Heart right ventricle (tissue), 16 donors: ENCODE results near the gene ZNF276. TPM values are rescaled to one million over a fixed set of nuclear protein-coding genes. Genes with fewer than 3 reads are reported as not detected.
"Not testable (repeated sequence)": the region's sequence is repeated elsewhere in the genome, so short reads cannot be mapped to it uniquely, and the experiment has no call there.

Source experiments
- ATAC-seq, 8 donors: fragments of 200-7000 bp; cut with Tn5 transposase; one replicate each; pipeline ENCODE4 v1.9.1; 2020; ENCODE audit warnings: mild to moderate bottlenecking in 8 of 8, moderate library complexity in 8 of 8, moderate number of reproducible peaks in 1 of 8
- DNase-seq, 2 donors: peaks; one replicate each; pipeline ENCODE4 v3.0.0-alpha.2; 2020
- H3K27ac ChIP-seq, 10 donors: fragments of 200-600 bp; sonication (generic) in 2 of 10; one replicate each; pipeline versions ENCODE4 v1.5.0 to v1.8.0; 2020 to 2022; ENCODE audit warnings: mild to moderate bottlenecking in 3 of 10
- H3K27me3 ChIP-seq, 7 donors: fragments of 200-600 bp; one replicate each; pipeline ENCODE4 v1.8.0; 2021 to 2022; ENCODE audit warnings: mild to moderate bottlenecking in 2 of 7
- H3K36me3 ChIP-seq, 9 donors: fragments of 200-600 bp; sonication (generic) in 1 of 9; one replicate each; pipeline versions ENCODE4 v1.5.0 to v1.8.0; 2020 to 2022; ENCODE audit warnings: mild to moderate bottlenecking in 2 of 9
- H3K4me1 ChIP-seq, 9 donors: fragments of 200-600 bp; sonication (generic) in 1 of 9; one replicate each; pipeline versions ENCODE4 v1.5.0 to v1.8.0; 2020 to 2022; ENCODE audit warnings: mild to moderate bottlenecking in 4 of 9
- H3K4me3 ChIP-seq, 10 donors: fragments of 200-600 bp; sonication (generic) in 2 of 10; one replicate each; pipeline versions ENCODE4 v1.5.0 to v1.8.0; 2020 to 2022; ENCODE audit warnings: mild to moderate bottlenecking in 7 of 10, moderate library complexity in 2 of 10
- H3K9me3 ChIP-seq, 11 donors: fragments of 200-600 bp in 10 of 11; sonication (generic) in 2 of 11; one replicate each; pipeline versions ENCODE4 v1.5.0 to v1.8.0; 2013 to 2022; ENCODE audit warnings: mild to moderate bottlenecking in 2 of 11, control low read depth in 1 of 11, moderate library complexity in 1 of 11
- CTCF ChIP-seq, 9 donors: fragments of 200-600 bp; sonication (generic) in 2 of 9; IDR thresholded peaks; one replicate each; pipeline versions ENCODE4 v1.5.0 to v1.8.0; 2021 to 2022; ENCODE audit warnings: antibody characterized with exemption in 9 of 9, mild to moderate bottlenecking in 5 of 9, moderate library complexity in 1 of 9
- WGBS, 2 donors: extraction: QIAGEN DNeasy Blood & Tissue Kit; methylation state at CpG; one replicate each; pipeline ENCODE4 v1.1.7; 2013; ENCODE audit warnings: inconsistent platforms in 1 of 2; 5-methylcytosine and 5-hydroxymethylcytosine counted together
- intact Hi-C, 10 donors: fragments of 100-400 bp; cut with DNase I; formaldehyde crosslinking; loops; one replicate each; pipeline versions ENCODE4 v1.11.1 to v1.14.2; 2022
- polyA plus RNA-seq, 2 donors: library from polyadenylated mRNA; stranded (reverse); fragments of 200-250 nt; gene quantifications; one replicate each; pipeline ENCODE4 v1.2.3, GENCODE V29; 2013
- total RNA-seq, 10 donors: library from RNA; stranded (reverse); fragmentation: NEBNext Ultra II Directional in 3 of 10; extraction: Animal tissue kit (Norgen Biotek cat#: 25700) in 3 of 10; gene quantifications; one replicate each; pipeline versions ENCODE4 v1.2.1 to v1.2.4, GENCODE V29; 2021 to 2023
- donor health status: Arrhythmogenic right ventricular cardiomyopathy.
- donor health status: ischemic (EF 13 %, LVEDD 7.1; RV severe dilation, severe dysfunction).
- donor health status: healthy with polysubstance abuse.
- donor health status: DM: no; HTN: yes; CAD: no.
- donor health status: DM: no; HTN: no; CAD: no.
- donor health status: ischemic (EF 25% LVEDD 6.9; RV normal size, moderate dysfunction).
- donor health status: ischemic (EF 25% LVEDD 5.7; RV mildly dilated, moderate dysfunction).
- donor health status: healthy.
- donor health status: DM: yes; HTN: yes; CAD: no.
- donor health status: Ischemic cardiomyopathy.
- donor health status: ischemic (EF 35%, LVEDD 5.7; RV mildly dilated, moderate dysfunction).
- donor health status: nonischemic (EF 11% LVEDD 7.7; RV severe dilation, severe dysfunction).
- donor health status: DM: yes; HTN: yes; CAD: no.
- donor health status: PGD.
- donor health status: ischemic (EF 29% LVEDD 5.4; RV normal size, mild dysfunction).
- donor health status: nonischemic (EF 23%, LVEDD 6.1; RV moderate dilation, normal function).

Gene ZNF276
- total and polyA plus RNA-seq, 12 donors: 8.2 to 29.3 (median 12.8) TPM

GRCh38 chr16:89697616-89698331 is 23.6 kb upstream of the ZNF276 start:
- 89% methylated on average over 32 of the region's 32 CpGs for WGBS, 2 donors
- intact Hi-C loops: no loop called here

GRCh38 chr16:89698717-89699116 is 22.6 kb upstream of the ZNF276 start:
- H3K27ac ChIP-seq, ATAC-seq, DNase-seq, H3K27me3 ChIP-seq, H3K9me3 ChIP-seq, H3K4me3 ChIP-seq, intact Hi-C loops: not testable (repeated sequence)
- Histone ChIP-seq H3K36me3 (peaks cover 0 to 44% (median 0%) of the 10 kb centered on the region in 9 donors), H3K4me1 (peaks cover 10 to 34% (median 26%) of the 10 kb centered on the region in 9 donors)
- WGBS, 2 donors: 98% methylated on average over 14 of the region's 14 CpGs

More at GRCh38 chr16:89697616-89698331, 23.6 kb upstream of the ZNF276 start:
- H3K27ac ChIP-seq: no peak overlapping the region
- H3K27me3 ChIP-seq: no peaks in the 10 kb centered on the region
- no peak for ATAC-seq
- H3K4me3 ChIP-seq: no peak overlapping the region
- H3K4me1 ChIP-seq: peaks cover 10 to 34% (median 26%) of the 10 kb centered on the region in 9 donors
- TF ChIP-seq CTCF (IDR thresholded peaks at IDR 0.05): no peak
- H3K36me3 ChIP-seq: peaks cover 0 to 53% (median 7%) of the 10 kb centered on the region in 9 donors
- H3K9me3 ChIP-seq: no peaks in the 10 kb centered on the region
- DNase-seq: no peak

DNA sequence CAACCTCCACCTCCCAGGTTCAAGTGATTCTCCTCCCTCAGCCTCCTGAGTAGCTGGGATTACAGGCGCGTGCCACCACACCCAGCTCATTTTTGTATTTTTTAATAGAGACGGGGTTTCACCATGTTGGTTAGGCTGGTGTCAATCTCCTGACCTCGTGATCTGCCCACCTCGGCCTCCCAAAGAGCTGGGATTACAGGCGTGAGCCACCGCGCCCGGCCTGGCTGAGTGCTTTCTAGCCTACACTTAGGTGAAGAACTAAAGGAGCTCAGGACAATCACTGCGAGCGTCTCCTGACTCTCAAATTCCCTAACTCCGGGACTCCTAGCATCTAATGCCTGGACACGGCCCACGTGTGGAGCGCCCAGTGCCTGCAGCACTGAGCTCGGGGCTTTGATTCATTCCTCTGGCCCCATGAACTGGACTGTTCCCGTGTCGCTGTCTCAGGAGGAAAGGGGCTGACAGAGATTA is 21.7 kb upstream of the ZNF276 start:
- Histone ChIP-seq H3K36me3 (peaks cover 0 to 35% (median 0%) of the 10 kb centered on the region in 9 donors), H3K4me1 (peaks cover 10 to 34% (median 26%) of the 10 kb centered on the region in 9 donors), H3K27ac (peak overlapping the region in 9 of 10 donors; percentile 1 to 85 (median 76)), H3K4me3 (peak overlapping the region in 8 of 10 donors; percentile 59 to 77 (median 70))
- intact Hi-C loops: loop anchor here in 7 of 10 donors (1.0 to 10.0 kb wide), 8 partner anchors 21 to 173 kb away; partner anchors contain the start of genes VPS9D1 (in 3 of the 7), ZNF276 (in 2 of the 7) and TCF25 (in 1 of the 7)
- not testable (repeated sequence) for DNase-seq, ATAC-seq, H3K27me3 ChIP-seq, H3K9me3 ChIP-seq
- 56 to 57% methylated on average over 18 of the region's 18 CpGs for WGBS, 2 donors

- H3K4me3 ChIP-seq: peak overlapping the region; percentile 59 to 78 (median 74)
- H3K9me3 ChIP-seq: no peaks in the 10 kb centered on the region
- peak; percentile 73 to 92 (median 82) for ATAC-seq
- intact Hi-C loops: loop anchor here in 7 of 10 donors (1.0 to 10.0 kb wide), 8 partner anchors 20 to 172 kb away; partner anchors contain the start of genes VPS9D1 (in 3 of the 7), ZNF276 (in 2 of the 7) and TCF25 (in 1 of the 7)
- 1% methylated on average over 30 of the region's 30 CpGs for WGBS, 2 donors
- no peaks in the 10 kb centered on the region for H3K27me3 ChIP-seq
- DNase-seq: peak; percentile 98 to 99
- H3K4me1 ChIP-seq: peaks cover 10 to 34% (median 26%) of the 10 kb centered on the region in 9 donors
- TF ChIP-seq CTCF (IDR thresholded peaks at IDR 0.05): peak; percentile 42 to 81 (median 69)
- peaks cover 0 to 31% (median 0%) of the 10 kb centered on the region in 9 donors for H3K36me3 ChIP-seq
- peak overlapping the region; percentile 1 to 85 (median 75) for H3K27ac ChIP-seq
Measured at GRCh38 chr16:89700100-89700648, 21.2 kb upstream of the ZNF276 start.
